Measurements from ENCODE around the gene SORL1. TPM values are rescaled to one million over a fixed set of nuclear protein-coding genes. Genes with fewer than 3 reads are reported as not detected.

Gene SORL1
- total RNA-seq, 1 donor from 2014 or later: 10.5 TPM

DNA sequence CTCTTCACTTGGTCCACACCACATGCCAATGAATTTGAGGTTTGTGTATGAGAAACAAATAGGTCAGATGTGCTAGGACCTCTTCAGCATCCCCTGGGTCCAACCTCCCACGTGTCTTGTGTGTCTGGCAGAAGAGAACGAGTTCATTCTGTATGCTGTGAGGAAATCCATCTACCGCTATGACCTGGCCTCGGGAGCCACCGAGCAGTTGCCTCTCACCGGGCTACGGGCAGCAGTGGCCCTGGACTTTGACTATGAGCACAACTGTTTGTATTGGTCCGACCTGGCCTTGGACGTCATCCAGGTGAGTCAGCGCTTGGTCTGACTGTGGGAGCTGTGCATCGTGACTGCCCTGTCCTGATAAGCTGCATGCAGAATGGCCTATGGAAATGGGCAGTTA lies 101.7 kb downstream of the SORL1 start:
- Histone ChIP-seq H3K4me3 (no peak overlapping the region), H3K27me3 (no peaks in the 10 kb centered on the region), H3K9me3 (no peaks in the 10 kb centered on the region), H3K36me3 (peaks cover 5 to 10% of the 10 kb centered on the region in 2 donors), H3K27ac (no peak overlapping the region), H3K4me1 (no peaks in the 10 kb centered on the region)
- no peak for DNase-seq (ENCODE audit: low spot score in 2 of 2)
- intact Hi-C loops (cut with DNase I): no loop called here
- TF ChIP-seq, protein P1, sequence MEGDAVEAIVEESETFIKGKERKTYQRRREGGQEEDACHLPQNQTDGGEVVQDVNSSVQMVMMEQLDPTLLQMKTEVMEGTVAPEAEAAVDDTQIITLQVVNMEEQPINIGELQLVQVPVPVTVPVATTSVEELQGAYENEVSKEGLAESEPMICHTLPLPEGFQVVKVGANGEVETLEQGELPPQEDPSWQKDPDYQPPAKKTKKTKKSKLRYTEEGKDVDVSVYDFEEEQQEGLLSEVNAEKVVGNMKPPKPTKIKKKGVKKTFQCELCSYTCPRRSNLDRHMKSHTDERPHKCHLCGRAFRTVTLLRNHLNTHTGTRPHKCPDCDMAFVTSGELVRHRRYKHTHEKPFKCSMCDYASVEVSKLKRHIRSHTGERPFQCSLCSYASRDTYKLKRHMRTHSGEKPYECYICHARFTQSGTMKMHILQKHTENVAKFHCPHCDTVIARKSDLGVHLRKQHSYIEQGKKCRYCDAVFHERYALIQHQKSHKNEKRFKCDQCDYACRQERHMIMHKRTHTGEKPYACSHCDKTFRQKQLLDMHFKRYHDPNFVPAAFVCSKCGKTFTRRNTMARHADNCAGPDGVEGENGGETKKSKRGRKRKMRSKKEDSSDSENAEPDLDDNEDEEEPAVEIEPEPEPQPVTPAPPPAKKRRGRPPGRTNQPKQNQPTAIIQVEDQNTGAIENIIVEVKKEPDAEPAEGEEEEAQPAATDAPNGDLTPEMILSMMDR (IDR thresholded peaks at IDR 0.05): no peak

DNA sequence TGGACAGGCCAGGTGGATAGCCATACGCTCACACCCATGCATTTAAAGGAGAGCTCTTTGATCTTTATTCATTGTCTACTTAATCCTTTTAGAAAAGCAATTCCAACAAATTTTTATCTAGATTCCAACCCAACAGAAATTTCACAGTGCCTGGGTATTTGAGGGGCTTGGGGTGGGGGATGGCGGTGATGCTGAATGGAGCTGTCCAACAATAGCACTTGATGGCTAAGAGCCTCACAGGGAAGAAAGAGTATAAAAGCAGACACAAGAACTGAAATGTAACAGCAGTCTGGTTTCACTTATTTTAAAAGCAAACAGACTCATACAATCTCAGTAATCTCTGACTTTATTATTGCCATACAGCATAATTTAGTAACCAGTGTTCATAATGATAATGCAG lies 102.4 kb downstream of the SORL1 start:
- H3K36me3 ChIP-seq: peaks cover 10 to 12% of the 10 kb centered on the region in 2 donors
- no peaks in the 10 kb centered on the region for H3K4me1 ChIP-seq
- no peaks in the 10 kb centered on the region for H3K9me3 ChIP-seq
- H3K27me3 ChIP-seq: no peaks in the 10 kb centered on the region
- H3K27ac ChIP-seq: no peak overlapping the region
- TF ChIP-seq, protein P1 (IDR thresholded peaks at IDR 0.05): no peak
- intact Hi-C loops (cut with DNase I): no loop called here
- no peak overlapping the region for H3K4me3 ChIP-seq
- no peak for DNase-seq (ENCODE audit: low spot score in 2 of 2)

DNA sequence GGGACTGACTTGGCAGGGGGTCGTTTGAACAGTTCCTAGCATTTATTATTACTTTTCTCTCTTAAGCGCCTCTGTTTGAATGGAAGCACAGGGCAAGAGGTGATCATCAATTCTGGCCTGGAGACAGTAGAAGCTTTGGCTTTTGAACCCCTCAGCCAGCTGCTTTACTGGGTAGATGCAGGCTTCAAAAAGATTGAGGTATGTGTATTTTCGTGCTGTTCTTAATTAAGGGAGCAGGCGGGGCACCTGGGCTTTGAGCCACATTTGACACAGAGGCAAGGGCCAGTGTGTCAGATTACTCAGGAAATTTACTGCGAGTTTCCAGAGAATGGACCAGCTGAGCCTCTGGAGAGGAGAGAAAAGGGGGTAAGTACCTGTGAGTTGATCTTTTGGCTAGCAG lies 103.0 kb downstream of the SORL1 start:
- H3K9me3 ChIP-seq: no peaks in the 10 kb centered on the region
- no peaks in the 10 kb centered on the region for H3K4me1 ChIP-seq
- TF ChIP-seq, protein P1 (IDR thresholded peaks at IDR 0.05): no peak
- H3K36me3 ChIP-seq: peaks cover 10 to 16% of the 10 kb centered on the region in 2 donors
- no peak for DNase-seq (ENCODE audit: low spot score in 2 of 2)
- no peak overlapping the region for H3K4me3 ChIP-seq
- intact Hi-C loops (cut with DNase I): no loop called here
- no peak overlapping the region for H3K27ac ChIP-seq
- no peaks in the 10 kb centered on the region for H3K27me3 ChIP-seq

DNA sequence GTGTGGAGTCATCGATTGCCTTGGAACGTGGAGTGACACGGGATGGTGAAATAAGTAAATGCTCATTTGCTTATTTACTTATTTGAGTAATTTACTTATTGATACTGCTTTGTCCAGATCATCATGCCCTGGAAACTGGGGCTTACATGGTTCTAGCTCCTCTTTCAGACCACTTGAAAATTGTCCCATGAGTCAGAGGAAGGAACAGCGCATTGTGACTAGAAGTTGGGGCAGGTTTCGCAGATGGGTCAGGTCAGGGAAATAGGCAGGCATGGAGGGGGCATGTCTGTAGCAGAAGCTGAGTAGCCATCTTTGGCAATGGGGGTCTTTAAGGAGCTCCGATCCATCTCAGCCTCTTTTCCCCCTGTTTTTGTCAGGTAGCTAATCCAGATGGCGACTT lies 104.8 kb downstream of the SORL1 start:
- DNase-seq (ENCODE audit: low spot score in 2 of 2): no peak
- no peaks in the 10 kb centered on the region for H3K27me3 ChIP-seq
- no peaks in the 10 kb centered on the region for H3K4me1 ChIP-seq
- no peak overlapping the region for H3K27ac ChIP-seq
- H3K9me3 ChIP-seq: no peaks in the 10 kb centered on the region
- intact Hi-C loops (cut with DNase I): no loop called here
- TF ChIP-seq, protein P1 (IDR thresholded peaks at IDR 0.05): no peak
- H3K36me3 ChIP-seq: peaks cover 10 to 16% of the 10 kb centered on the region in 2 donors
- no peak overlapping the region for H3K4me3 ChIP-seq

DNA sequence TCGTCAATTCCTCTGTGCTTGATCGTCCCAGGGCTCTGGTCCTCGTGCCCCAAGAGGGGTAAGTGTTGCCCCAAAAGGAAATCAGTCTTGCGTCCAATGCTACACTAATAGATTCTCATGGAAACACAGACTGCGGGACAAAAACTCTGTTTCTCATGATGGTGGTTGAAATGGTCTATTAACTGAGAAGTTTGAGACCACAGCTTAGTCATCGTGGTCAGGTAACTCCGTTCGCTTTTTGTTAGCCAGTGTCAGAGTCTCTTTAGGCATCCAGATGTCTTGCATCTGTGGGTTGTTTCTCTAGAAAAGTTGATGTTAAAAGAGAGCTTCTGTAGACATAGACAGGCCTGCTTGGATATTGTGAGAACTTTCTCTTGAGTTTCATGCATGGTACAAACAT lies 105.2 kb downstream of the SORL1 start:
- Histone ChIP-seq H3K4me3 (no peak overlapping the region), H3K27me3 (no peaks in the 10 kb centered on the region), H3K9me3 (no peaks in the 10 kb centered on the region), H3K36me3 (peaks cover 10 to 16% of the 10 kb centered on the region in 2 donors), H3K4me1 (no peaks in the 10 kb centered on the region), H3K27ac (no peak overlapping the region)
- intact Hi-C loops (cut with DNase I): no loop called here
- no peak for DNase-seq (ENCODE audit: low spot score in 2 of 2)
- TF ChIP-seq, protein P1 (IDR thresholded peaks at IDR 0.05): no peak

DNA sequence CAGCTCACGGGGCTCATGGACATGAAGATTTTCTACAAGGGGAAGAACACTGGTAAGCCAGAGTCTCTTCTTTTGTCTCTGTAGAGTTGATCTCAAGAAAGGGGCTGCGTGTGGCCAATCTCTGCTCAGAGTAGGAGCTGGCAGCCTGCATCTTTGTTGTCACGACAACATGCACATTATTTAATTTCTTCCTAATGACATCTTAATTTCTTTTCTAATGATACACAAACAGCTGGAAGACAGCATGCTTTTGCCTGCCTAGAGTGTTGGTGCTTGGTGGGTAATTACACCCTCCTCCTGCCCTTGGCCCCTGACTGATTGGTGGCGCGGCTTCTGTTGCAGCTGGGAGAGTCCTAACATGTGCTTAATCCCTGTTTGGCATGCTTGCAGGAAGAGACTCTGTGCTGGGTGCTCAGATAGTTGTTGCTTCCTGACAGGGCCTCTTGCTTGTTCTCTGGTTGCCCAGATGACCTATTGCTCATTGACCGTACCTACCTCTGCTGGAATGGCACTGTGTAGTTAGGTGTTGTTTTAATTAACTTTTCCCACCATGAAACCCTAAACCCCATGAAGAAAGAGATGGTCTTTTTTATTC lies 107.6 kb downstream of the SORL1 start:
- Histone ChIP-seq H3K4me3 (no peak overlapping the region), H3K36me3 (peaks cover 10 to 16% of the 10 kb centered on the region in 2 donors), H3K9me3 (no peaks in the 10 kb centered on the region), H3K27me3 (no peaks in the 10 kb centered on the region), H3K4me1 (no peaks in the 10 kb centered on the region), H3K27ac (no peak overlapping the region)
- DNase-seq (ENCODE audit: low spot score in 2 of 2): no peak
- TF ChIP-seq, protein P1 (IDR thresholded peaks at IDR 0.05): no peak
- intact Hi-C loops (cut with DNase I): no loop called here

Measured in ascending aorta (tissue), 2 donors.